Activated CD4-positive, alpha-beta T cell treated with anti-CD3 and anti-CD28 coated beads, Interleukin-2, amount 50 U/mL, for 48 hours (primary cell): Measurements from ENCODE around the gene PTPRK.

Experiments used
- DNase-seq, 2 experiments: peaks; one replicate each; pipeline ENCODE4 v3.0.0-alpha.2; 2020

The PTPRK gene

GRCh38 chr6:128063850-128064539 lies 456.4 kb downstream of the PTPRK start:
- no peak for DNase-seq

DNA sequence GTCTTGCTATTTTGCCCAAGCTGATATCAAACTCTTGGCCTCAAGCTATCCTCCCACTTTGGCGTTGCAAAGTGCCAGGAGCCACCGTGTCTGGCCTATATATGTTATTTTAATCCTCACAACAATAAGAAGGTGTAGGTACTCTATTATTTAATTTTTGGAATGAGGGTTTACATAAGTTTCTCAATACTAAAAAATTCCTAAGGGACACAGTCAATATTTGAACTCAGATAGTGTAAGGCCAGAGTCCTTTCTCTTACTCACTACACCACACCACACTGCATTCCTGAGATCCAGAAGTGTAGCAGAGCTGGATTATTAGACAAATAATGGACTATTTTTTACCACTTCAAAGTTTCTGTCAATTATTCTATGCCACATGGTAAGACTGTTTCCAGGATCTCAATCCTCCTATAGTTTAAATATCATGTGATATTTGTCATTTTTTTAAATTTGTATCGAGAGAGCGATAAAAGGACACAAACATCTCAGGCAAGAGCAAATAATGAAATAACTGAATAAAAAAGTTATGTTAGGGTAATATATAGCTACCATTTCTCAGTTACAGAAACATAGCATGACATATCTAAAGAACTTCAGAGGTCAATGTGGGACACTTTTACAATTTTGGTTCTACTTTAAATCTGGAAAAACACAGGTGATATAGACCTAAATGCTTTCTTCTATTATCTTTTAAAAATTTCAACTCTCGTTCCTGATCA lies 457.4 kb downstream of the PTPRK start:
- no peak for DNase-seq

- DNase-seq, result no peak
Measured at GRCh38 chr6:128057946-128058345, 462.5 kb downstream of the PTPRK start.

GRCh38 chr6:128057541-128057940 lies 462.9 kb downstream of the PTPRK start:
- no peak for DNase-seq

- no peak for DNase-seq
Measured at GRCh38 chr6:128053109-128053508, 467.3 kb downstream of the PTPRK start.

DNA sequence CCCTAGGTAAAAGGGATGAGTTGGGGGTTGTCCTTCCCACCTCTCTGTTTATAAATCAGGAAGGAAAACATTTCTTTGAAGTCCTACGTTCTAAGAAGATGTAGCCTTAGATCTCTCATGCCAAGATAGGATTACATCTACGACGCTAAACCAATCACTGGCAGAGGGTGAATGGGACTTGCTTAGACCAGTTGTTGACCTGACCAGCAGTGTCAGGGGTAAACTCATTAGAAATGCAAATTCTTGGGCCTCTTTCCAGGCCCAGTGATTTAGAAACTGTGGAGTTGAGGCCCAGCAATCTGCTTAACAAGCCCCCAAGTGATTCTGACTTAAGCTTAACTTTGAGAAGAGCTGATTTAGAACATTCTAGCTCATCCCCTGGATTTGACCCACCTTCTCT lies 472.4 kb downstream of the PTPRK start:
- no peak for DNase-seq

- DNase-seq, result no peak
Measured at GRCh38 chr6:128046033-128046432, 474.4 kb downstream of the PTPRK start.

- DNase-seq, result no peak
Measured at GRCh38 chr6:128039543-128039942, 480.9 kb downstream of the PTPRK start.

GRCh38 chr6:128036808-128037570 lies 483.4 kb downstream of the PTPRK start:
- no peak for DNase-seq

DNA sequence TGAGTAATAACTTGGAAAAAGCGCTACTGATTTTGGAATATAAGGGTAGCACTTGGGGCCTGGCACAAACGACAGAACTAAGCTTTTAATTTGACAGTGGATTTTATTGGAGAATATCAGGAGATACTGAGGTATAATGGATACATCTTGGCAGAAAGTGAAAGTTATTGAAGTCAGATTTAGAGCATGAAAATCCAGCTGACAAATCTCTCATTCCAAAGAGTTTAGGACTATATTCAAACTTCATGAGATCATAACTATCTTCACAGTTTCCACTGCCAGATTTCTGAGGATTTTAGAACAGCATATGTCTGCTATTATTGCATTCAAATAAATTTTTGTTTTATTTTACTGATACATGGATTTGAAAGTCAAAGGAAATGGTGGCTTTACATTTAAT lies 487.2 kb downstream of the PTPRK start:
- no peak for DNase-seq

DNA sequence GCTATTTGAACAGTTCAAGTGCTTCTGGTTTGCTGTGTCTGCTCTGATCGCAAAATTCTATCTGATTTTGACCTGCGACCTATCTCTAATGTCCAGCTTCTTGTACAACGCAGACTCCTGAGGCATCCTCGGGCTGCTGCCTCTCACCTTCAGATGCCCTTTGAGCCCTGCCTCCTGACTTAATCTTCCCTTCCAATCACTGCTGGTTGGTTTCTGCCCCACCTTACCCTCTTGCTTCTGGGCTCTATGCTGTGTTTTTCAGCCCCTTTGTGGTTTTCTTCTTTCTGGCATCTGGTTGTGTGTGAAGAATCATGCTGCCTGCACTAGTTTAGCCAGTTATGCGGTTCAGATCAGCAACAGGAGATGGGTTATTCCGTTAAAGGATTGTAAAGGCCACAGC lies 488.4 kb downstream of the PTPRK start:
- no peak for DNase-seq

- no peak for DNase-seq
Measured at GRCh38 chr6:128029826-128030225, 490.6 kb downstream of the PTPRK start.

DNA sequence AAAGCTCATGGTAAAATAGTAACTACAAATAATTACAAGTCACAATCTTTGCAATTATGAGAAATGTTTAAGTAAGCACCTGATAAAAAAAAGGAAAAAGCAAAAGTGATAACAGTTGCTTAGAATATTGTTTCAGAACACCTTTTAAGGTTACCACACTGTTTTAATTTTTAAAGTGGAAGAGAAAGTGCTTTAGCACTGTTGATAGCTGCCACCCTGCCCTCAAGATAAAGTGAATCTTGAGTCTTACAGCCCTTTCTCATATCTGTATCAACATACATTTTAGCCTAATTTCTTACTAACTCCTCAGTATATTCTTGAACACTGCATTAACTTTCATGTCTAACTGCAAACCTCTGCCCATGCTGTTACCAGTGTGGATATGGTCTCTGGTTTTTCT lies 492.2 kb downstream of the PTPRK start:
- no peak for DNase-seq

DNA sequence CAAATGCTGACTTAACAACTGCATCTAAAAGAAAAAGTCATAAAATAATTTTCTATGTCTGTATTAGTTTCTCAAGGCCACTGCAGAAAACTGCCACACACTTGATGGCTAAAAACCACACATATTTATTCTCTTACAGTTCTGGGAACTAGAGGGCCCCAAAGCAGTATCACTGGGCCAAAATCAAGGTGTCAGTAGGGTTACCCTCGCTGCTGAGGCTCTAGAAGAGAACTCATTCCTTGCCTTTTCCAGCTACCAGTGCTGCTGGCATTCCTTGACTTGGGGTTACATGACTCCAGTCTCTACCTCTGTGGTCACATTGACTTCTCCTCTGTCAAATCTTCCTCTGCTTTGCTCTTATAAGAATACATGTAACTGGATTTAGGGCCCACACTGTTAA lies 494.9 kb downstream of the PTPRK start:
- DNase-seq, result no peak

- no peak for DNase-seq
Measured at GRCh38 chr6:128024969-128025368, 495.4 kb downstream of the PTPRK start.

GRCh38 chr6:128024046-128024445 lies 496.4 kb downstream of the PTPRK start:
- no peak for DNase-seq

DNA sequence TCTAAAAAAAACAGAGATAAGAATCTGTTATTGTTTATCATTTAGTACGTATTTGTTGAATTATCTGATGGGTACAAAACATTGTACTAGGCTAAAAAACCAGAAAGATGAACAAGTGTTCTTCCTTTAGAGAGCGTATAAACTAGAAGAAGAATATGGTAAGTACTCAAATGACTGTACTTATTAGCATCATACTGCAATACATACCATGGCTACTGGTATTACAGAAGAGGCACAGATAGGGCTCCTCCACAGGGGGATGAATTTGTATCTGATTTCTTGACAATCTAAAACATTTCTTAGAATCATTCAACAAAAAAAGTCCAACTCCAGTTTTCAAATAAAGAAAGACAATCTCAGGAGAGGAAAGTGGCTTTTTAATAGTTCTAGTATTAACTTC lies 501.6 kb downstream of the PTPRK start:
- DNase-seq, result no peak

DNA sequence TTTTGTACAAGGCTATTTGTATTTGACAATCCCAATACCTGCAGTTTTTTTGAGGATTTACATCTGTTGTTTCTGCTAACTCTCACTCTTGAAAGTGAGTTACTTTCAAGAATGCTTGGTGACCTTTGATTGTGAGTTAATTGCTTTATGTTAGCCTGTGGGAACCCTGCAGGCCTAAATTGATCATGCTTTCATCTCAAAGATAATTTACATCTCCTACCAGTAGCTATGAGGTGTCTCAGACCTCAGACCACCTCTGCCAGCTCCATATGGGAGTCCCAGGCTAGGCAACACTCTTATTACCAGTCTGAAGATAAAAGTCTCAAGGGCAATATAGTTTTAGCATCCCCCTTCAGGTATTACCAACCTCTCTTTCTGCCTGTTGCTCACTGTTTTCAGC lies 503.1 kb downstream of the PTPRK start:
- no peak for DNase-seq

DNA sequence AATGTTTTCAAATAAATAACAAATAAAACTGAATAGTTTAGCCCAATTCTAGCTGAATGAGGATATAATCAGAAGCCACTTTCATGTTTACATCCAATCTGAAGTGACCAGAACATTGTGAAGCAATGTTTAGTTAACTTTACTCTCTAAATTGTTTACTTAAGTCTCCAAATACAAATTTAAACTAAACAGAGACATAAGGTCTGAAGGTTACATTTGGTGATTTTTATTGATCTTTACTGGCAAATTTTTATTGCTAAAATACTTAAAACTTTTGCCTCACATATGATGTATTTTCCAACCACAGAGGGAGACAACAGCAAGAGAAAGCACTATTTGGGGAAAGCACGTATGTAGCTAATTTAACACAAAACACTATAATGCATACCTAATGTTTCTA lies 512.7 kb downstream of the PTPRK start:
- no peak for DNase-seq

GRCh38 chr6:128005009-128005408 lies 515.4 kb downstream of the PTPRK start:
- DNase-seq, result no peak

- DNase-seq, result no peak
Measured at GRCh38 chr6:128000363-128000762, 520.0 kb downstream of the PTPRK start.

GRCh38 chr6:127998985-127999384 lies 521.4 kb downstream of the PTPRK start:
- DNase-seq, result no peak

GRCh38 chr6:127997496-127998164 lies 522.8 kb downstream of the PTPRK start:
- DNase-seq, result no peak
